ENCODE measurements around the gene SHISA5. TPM values are rescaled to one million over a fixed set of nuclear protein-coding genes. Genes with fewer than 3 reads are reported as not detected.

SHISA5 gene
- total and polyA plus RNA-seq, 10 of the 15 experiments (the other 5 are each of a cell fraction or from before 2014, with no cell fraction given): 17.1 to 148 (median 67.3) TPM

DNA sequence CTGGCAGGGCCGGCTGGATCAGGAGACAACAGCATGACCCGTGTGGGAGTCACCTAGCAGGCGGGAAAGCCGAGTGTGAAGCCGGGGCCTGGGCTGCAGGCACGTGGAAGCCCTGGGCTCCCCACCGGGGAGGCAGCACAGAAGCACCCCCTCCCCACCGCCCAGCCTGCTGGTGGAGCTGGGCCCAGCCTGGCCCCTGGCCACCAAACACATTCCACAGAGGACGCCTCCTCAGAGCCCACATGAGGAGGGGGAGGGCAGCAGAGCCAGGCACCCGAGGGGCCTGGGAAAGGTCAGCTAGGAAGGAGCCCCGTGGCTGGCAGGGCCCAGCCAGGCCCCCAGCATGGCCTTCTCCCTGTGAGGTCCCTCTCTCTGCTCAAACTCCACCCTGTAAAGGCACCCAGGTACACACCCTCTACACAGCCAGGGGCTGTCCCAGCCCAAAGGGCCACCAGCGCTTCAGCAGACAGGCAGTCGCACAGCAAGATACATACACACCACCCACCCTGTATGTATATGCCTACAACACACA is 78.6 kb downstream of the SHISA5 start:
- no TSS peak for BruUV-seq (replicated peaks)
- FAIRE-seq: no peak
- no peak for ATAC-seq
- ChIA-PET RAD21 (ENCODE audit: unreplicated experiment) (interaction anchor here (1.2 to 3.9 kb wide), 2 partner anchors 11 to 24 kb away, joined by 7 to 16 read pairs; no protein-coding TSS in a partner anchor), SMC1A (ENCODE audit: uncharacterized antibody, unreplicated experiment) (no interaction called here), POLR2A (no interaction called here), CTCF (interaction anchor here (2.9 kb wide), 1 partner anchor 11 kb away, joined by 25 read pairs; no protein-coding TSS in a partner anchor)
- H2AFZ ChIP-seq (ENCODE audit: control insufficient read depth, low read depth, low read length): no peak overlapping the region
- DNase-seq (ENCODE audit: low read depth, low spot score): no peak
- no peak for TF ChIP-seq IKZF1 (conservative IDR thresholded peaks at IDR 0.05)
- TF ChIP-seq SMAD5 (IDR thresholded peaks at IDR 0.05; ENCODE audit: low read depth): no peak
- no peak overlapping the region for H3K9ac ChIP-seq (ENCODE audit: control insufficient read depth, insufficient read depth, low read length)
- no peaks in the 10 kb centered on the region for H3K36me3 ChIP-seq (ENCODE audit: control insufficient read depth in 2 of 2, insufficient read depth in 2 of 2, low read length in 1 of 2)
- H3K4me2 ChIP-seq (ENCODE audit: control insufficient read depth, insufficient read depth): no peak overlapping the region
- intact Hi-C loops (cut with micrococcal nuclease; ENCODE audit: unreplicated experiment) (no loop called here), in situ Hi-C loops (cut with MboI) (no loop called here)
- no peaks in the 10 kb centered on the region for H3K79me2 ChIP-seq (ENCODE audit: control insufficient read depth, insufficient read depth, low read length)
- no peak overlapping the region for H3K4me3 ChIP-seq
- WGBS (ENCODE audit: insufficient coverage, insufficient replicate concordance, low lambda C conversion rate, missing lambda C conversion rate): 60% methylated on average over 13 of the region's 13 CpGs
- H3K4me1 ChIP-seq (ENCODE audit: control insufficient read depth, insufficient read depth, low read length): peaks cover 16% of the 10 kb centered on the region
- H4K20me1 ChIP-seq (ENCODE audit: control insufficient read depth, insufficient read depth): no peaks in the 10 kb centered on the region
- H3K9me3 ChIP-seq (replicated peaks; ENCODE audit: control insufficient read depth, insufficient read depth, low read length): no peaks in the 10 kb centered on the region
- no peaks in the 10 kb centered on the region for H3K27me3 ChIP-seq (replicated peaks in 1 of 2; ENCODE audit: control insufficient read depth in 2 of 2, insufficient read depth in 2 of 2, low read length in 1 of 2)
- H3K27ac ChIP-seq (ENCODE audit: control insufficient read depth, insufficient read depth): no peak overlapping the region

DNA sequence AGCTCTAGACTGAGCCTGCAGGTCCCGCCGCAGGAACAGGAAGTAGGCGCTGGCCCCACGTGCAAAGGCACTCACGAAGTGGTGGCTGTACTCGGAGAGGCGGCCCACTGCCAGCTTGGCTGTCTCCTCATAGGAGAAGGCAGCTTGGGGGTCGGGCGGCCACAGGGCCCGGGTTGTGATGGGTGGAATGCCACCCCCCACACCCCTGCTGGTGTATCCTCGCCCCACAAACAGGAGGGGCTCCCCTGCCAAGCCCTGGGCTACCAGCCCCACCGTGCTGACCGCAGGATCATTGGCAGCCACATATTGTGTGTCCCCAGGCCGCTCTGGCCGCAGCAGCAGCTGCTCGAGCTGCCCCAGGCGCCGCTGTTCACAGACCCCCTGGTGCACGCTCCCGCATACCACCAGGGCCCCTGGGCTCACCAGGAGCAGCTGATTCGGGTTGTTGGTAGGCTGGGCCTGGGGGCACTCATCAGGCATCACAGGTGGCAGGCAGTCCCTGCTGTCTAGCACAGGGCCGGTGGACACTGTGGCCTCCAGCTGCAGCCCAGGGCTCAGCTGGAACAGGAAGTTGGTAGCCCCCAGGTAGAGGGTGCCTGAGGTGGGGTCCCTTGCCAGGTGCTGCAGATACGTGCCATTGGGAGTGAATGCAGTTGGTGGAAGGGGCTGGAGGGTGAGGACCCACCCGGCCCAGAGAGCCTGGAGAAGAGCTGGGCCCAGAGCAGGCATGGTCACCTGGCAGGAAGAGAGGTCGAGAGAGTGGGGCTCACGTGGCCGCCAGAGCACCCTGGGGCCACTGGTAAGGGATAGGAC is 79.9 kb downstream of the SHISA5 start:
- ATAC-seq (no peak), DNase-seq (ENCODE audit: low read depth, low spot score) (no peak), FAIRE-seq (no peak)
- CTCF ChIA-PET: interaction anchor here (2.9 kb wide), 2 partner anchors 12 to 24 kb away, joined by 10 to 29 read pairs; no protein-coding TSS in a partner anchor
- H3K27me3 ChIP-seq (replicated peaks in 1 of 2; ENCODE audit: control insufficient read depth in 2 of 2, insufficient read depth in 2 of 2, low read length in 1 of 2): no peaks in the 10 kb centered on the region
- in situ Hi-C loops (cut with MboI): no loop called here
- H3K9ac ChIP-seq (ENCODE audit: control insufficient read depth, insufficient read depth, low read length): no peak overlapping the region
- RAD21 ChIA-PET (ENCODE audit: unreplicated experiment): interaction anchor here (0.7 to 3.9 kb wide), 3 partner anchors 12 to 23 kb away, joined by 3 to 16 read pairs (median 9); no protein-coding TSS in a partner anchor
- H3K36me3 ChIP-seq (ENCODE audit: control insufficient read depth in 2 of 2, insufficient read depth in 2 of 2, low read length in 1 of 2): no peaks in the 10 kb centered on the region
- H3K27ac ChIP-seq (ENCODE audit: control insufficient read depth, insufficient read depth): no peak overlapping the region
- peaks cover 12% of the 10 kb centered on the region for H3K4me1 ChIP-seq (ENCODE audit: control insufficient read depth, insufficient read depth, low read length)
- BruUV-seq (replicated peaks): no TSS peak
- H2AFZ ChIP-seq (ENCODE audit: control insufficient read depth, low read depth, low read length): no peak overlapping the region
- no peaks in the 10 kb centered on the region for H3K9me3 ChIP-seq (replicated peaks; ENCODE audit: control insufficient read depth, insufficient read depth, low read length)
- H4K20me1 ChIP-seq (ENCODE audit: control insufficient read depth, insufficient read depth): no peaks in the 10 kb centered on the region
- no peak overlapping the region for H3K4me2 ChIP-seq (ENCODE audit: control insufficient read depth, insufficient read depth)
- WGBS (ENCODE audit: insufficient coverage, insufficient replicate concordance, low lambda C conversion rate, missing lambda C conversion rate): 55% methylated on average over 27 of the region's 27 CpGs
- no peaks in the 10 kb centered on the region for H3K79me2 ChIP-seq (ENCODE audit: control insufficient read depth, insufficient read depth, low read length)
- intact Hi-C loops (cut with micrococcal nuclease; ENCODE audit: unreplicated experiment): no loop called here
- POLR2A ChIA-PET: no interaction called here
- SMC1A ChIA-PET (ENCODE audit: uncharacterized antibody, unreplicated experiment): no interaction called here
- H3K4me3 ChIP-seq: no peak overlapping the region
- no peak for TF ChIP-seq JUND (IDR thresholded peaks at IDR 0.05; ENCODE audit: low read depth, low read length)
- no peak for TF ChIP-seq HDAC6 (IDR thresholded peaks at IDR 0.05; ENCODE audit: unreplicated experiment)
- TF ChIP-seq, protein P1, sequence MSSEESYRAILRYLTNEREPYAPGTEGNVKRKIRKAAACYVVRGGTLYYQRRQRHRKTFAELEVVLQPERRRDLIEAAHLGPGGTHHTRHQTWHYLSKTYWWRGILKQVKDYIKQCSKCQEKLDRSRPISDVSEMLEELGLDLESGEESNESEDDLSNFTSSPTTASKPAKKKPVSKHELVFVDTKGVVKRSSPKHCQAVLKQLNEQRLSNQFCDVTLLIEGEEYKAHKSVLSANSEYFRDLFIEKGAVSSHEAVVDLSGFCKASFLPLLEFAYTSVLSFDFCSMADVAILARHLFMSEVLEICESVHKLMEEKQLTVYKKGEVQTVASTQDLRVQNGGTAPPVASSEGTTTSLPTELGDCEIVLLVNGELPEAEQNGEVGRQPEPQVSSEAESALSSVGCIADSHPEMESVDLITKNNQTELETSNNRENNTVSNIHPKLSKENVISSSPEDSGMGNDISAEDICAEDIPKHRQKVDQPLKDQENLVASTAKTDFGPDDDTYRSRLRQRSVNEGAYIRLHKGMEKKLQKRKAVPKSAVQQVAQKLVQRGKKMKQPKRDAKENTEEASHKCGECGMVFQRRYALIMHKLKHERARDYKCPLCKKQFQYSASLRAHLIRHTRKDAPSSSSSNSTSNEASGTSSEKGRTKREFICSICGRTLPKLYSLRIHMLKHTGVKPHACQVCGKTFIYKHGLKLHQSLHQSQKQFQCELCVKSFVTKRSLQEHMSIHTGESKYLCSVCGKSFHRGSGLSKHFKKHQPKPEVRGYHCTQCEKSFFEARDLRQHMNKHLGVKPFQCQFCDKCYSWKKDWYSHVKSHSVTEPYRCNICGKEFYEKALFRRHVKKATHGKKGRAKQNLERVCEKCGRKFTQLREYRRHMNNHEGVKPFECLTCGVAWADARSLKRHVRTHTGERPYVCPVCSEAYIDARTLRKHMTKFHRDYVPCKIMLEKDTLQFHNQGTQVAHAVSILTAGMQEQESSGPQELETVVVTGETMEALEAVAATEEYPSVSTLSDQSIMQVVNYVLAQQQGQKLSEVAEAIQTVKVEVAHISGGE (CRISPR knock-in tag; IDR thresholded peaks at IDR 0.05): no peak
- no peak for TF ChIP-seq BCL11A (IDR thresholded peaks at IDR 0.05; ENCODE audit: low read depth, low read length)
- TF ChIP-seq, protein P2, sequence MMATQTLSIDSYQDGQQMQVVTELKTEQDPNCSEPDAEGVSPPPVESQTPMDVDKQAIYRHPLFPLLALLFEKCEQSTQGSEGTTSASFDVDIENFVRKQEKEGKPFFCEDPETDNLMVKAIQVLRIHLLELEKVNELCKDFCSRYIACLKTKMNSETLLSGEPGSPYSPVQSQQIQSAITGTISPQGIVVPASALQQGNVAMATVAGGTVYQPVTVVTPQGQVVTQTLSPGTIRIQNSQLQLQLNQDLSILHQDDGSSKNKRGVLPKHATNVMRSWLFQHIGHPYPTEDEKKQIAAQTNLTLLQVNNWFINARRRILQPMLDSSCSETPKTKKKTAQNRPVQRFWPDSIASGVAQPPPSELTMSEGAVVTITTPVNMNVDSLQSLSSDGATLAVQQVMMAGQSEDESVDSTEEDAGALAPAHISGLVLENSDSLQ (IDR thresholded peaks at IDR 0.05): no peak
- TF ChIP-seq SREBF2 (IDR thresholded peaks at IDR 0.05; ENCODE audit: low read length): no peak
- no peak for TF ChIP-seq HCFC1 (IDR thresholded peaks at IDR 0.05; ENCODE audit: low read length)
- no peak for TF ChIP-seq NR2C1 (IDR thresholded peaks at IDR 0.05)
- TF ChIP-seq HDAC2 (IDR thresholded peaks at IDR 0.05): no peak
- no peak for TF ChIP-seq SUPT20H (IDR thresholded peaks at IDR 0.05; ENCODE audit: borderline replicate concordance, control insufficient read depth, low read depth, low read length)
- TF ChIP-seq PAX8 (IDR thresholded peaks at IDR 0.05): no peak
